ENCODE results near the gene LBX2.
"Not testable (repeated sequence)": the region's sequence is repeated elsewhere in the genome, so short reads cannot be mapped to it uniquely, and the experiment has no call there.

Gene LBX2

GRCh38 chr2:74482801-74483674 is 16.4 kb downstream of the LBX2 start, which contains the start of the genes CCDC142 and TTC31:
Gene CCDC142, minus strand, starts transcription at chr2:74482998. Its CDS starts 161 bp downstream, at chr2:74482837.
Gene TTC31, plus strand, starts transcription at chr2:74483081. Its CDS starts 15 bp downstream, at chr2:74483096.
- peak; percentile 93 for DNase-seq (ENCODE audit: low spot score)

- DNase-seq (ENCODE audit: low spot score) = no peak
Measured at GRCh38 chr2:74481961-74482800, 17.2 kb downstream of the LBX2 start.

- DNase-seq (ENCODE audit: low spot score) = no peak
Measured at GRCh38 chr2:74481431-74481830, 18.0 kb downstream of the LBX2 start.

GRCh38 chr2:74474899-74475298 is 24.5 kb downstream of the LBX2 start:
- DNase-seq (ENCODE audit: low spot score) = no peak

- no peak for DNase-seq (ENCODE audit: low spot score)
Measured at GRCh38 chr2:74474481-74474880, 24.9 kb downstream of the LBX2 start.

- DNase-seq (ENCODE audit: low spot score) = no peak
Measured at GRCh38 chr2:74472945-74473258, 26.5 kb downstream of the LBX2 start.

- peak; percentile 93 for DNase-seq (ENCODE audit: low spot score)
Measured at GRCh38 chr2:74472086-74472944, 27.1 kb downstream of the LBX2 start, which contains the start of gene MRPL53. Gene MRPL53, minus strand, starts transcription at chr2:74472680. Its CDS starts 20 bp downstream, at chr2:74472660.

- DNase-seq (ENCODE audit: low spot score) = no peak
Measured at GRCh38 chr2:74471332-74472065, 27.9 kb downstream of the LBX2 start.

GRCh38 chr2:74470742-74471141 is 28.7 kb downstream of the LBX2 start:
- not testable (repeated sequence) for DNase-seq (ENCODE audit: low spot score)

- DNase-seq (ENCODE audit: low spot score) = no peak
Measured at GRCh38 chr2:74464406-74464805, 35.0 kb downstream of the LBX2 start.

GRCh38 chr2:74462786-74463105 is 36.7 kb downstream of the LBX2 start:
- no peak for DNase-seq (ENCODE audit: low spot score)

- no peak for DNase-seq (ENCODE audit: low spot score)
Measured at GRCh38 chr2:74462054-74462785, 37.2 kb downstream of the LBX2 start.

GRCh38 chr2:74461187-74462053 is 38.0 kb downstream of the LBX2 start:
- DNase-seq (ENCODE audit: low spot score) = no peak

GRCh38 chr2:74460187-74460586 is 39.2 kb downstream of the LBX2 start:
- DNase-seq (ENCODE audit: low spot score) = not testable (repeated sequence)

- DNase-seq (ENCODE audit: low spot score) = not testable (repeated sequence)
Measured at GRCh38 chr2:74459503-74460118, 39.8 kb downstream of the LBX2 start.

- no peak for DNase-seq (ENCODE audit: low spot score)
Measured at GRCh38 chr2:74458938-74459363, 40.5 kb downstream of the LBX2 start.

GRCh38 chr2:74458132-74458937 is 41.1 kb downstream of the LBX2 start, which contains the start of gene WBP1:
Gene WBP1, plus strand, starts transcription at chr2:74458438. Its CDS starts 165 bp downstream, at chr2:74458603.
- peak; percentile 99 for DNase-seq (ENCODE audit: low spot score)

GRCh38 chr2:74457549-74458131 is 41.8 kb downstream of the LBX2 start:
- DNase-seq (ENCODE audit: low spot score) = peak; percentile 39
